ENCODE results near the gene SF3A2.
A peak's percentile ranks its signal among the peaks of the same experiment; 100 is the strongest.

The SF3A2 gene

DNA sequence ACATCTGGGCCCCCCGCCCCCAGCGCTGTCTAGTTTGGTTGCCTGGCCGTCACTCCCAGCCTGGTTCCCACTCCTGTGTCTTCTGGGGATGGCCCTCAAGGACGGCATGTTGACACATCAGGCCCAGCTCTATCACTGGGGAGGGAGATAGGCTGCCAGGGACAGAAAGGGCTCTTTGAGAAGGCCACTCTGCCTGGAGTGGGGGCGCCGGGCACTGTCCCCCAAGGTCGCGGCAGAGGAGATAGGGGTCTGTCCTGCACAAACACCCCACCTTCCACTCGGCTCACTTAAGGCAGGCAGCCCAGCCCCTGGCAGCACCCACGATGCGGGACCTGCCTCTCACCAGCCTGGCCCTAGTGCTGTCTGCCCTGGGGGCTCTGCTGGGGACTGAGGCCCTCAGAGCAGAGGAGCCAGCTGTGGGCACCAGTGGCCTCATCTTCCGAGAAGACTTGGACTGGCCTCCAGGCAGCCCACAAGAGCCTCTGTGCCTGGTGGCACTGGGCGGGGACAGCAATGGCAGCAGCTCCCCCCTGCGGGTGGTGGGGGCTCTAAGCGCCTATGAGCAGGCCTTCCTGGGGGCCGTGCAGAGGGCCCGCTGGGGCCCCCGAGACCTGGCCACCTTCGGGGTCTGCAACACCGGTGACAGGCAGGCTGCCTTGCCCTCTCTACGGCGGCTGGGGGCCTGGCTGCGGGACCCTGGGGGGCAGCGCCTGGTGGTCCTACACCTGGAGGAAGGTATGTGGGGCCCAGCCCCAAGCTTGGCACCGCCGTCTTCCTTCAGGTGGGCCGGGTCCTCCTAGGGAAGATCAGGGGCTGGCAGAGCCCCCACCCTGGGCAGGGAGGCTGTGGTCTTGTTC is 12.6 kb downstream of the SF3A2 start, which contains the start of gene AMH:
Gene AMH (plus strand): TSS at position 314 of the 857 bp plus-strand sequence. CDS start 10 bp downstream, at position 324.
- H3K4me3 Mint-ChIP-seq: no peak within 1 kb of the TSS

GRCh38 chr19:2249880-2250765 is 13.5 kb downstream of the SF3A2 start:
- H3K27me3 Mint-ChIP-seq: no peaks in the 10 kb centered on the region
- H3K36me3 Mint-ChIP-seq: no peaks in the 10 kb centered on the region
- H3K27ac Mint-ChIP-seq: no peak overlapping the region
- no peaks in the 10 kb centered on the region for H3K9me3 Mint-ChIP-seq (ENCODE audit: low read depth)
- H3K4me1 Mint-ChIP-seq (ENCODE audit: low read depth): peaks cover 4% of the 10 kb centered on the region
- no peak overlapping the region for H3K4me3 Mint-ChIP-seq

More for the DNA sequence above, 12.6 kb downstream of the SF3A2 start, which contains the start of gene AMH:
- peaks cover 4% of the 10 kb centered on the region for H3K4me1 Mint-ChIP-seq (ENCODE audit: low read depth)
- no peaks in the 10 kb centered on the region for H3K27me3 Mint-ChIP-seq
- no peaks in the 10 kb centered on the region for H3K9me3 Mint-ChIP-seq (ENCODE audit: low read depth)
- no peaks in the 10 kb centered on the region for H3K36me3 Mint-ChIP-seq
- no peak within 1 kb of the TSS for H3K27ac Mint-ChIP-seq

DNA sequence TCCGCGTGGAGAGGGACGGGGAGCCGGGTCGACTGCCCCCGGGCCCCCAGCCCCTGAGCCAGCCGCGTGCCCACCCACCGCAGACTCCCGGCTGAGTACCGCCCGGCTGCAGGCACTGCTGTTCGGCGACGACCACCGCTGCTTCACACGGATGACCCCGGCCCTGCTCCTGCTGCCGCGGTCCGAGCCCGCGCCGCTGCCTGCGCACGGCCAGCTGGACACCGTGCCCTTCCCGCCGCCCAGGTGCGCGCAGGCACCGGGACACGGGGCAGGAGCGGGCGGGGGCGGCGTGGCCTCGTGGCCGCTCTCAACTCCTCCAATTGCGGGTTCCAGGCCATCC is 14.1 kb downstream of the SF3A2 start:
- Mint-ChIP-seq H3K36me3 (no peaks in the 10 kb centered on the region), H3K4me1 (ENCODE audit: low read depth) (peaks cover 4% of the 10 kb centered on the region), H3K9me3 (ENCODE audit: low read depth) (no peaks in the 10 kb centered on the region), H3K27me3 (no peaks in the 10 kb centered on the region), H3K4me3 (no peak overlapping the region), H3K27ac (no peak overlapping the region)

DNA sequence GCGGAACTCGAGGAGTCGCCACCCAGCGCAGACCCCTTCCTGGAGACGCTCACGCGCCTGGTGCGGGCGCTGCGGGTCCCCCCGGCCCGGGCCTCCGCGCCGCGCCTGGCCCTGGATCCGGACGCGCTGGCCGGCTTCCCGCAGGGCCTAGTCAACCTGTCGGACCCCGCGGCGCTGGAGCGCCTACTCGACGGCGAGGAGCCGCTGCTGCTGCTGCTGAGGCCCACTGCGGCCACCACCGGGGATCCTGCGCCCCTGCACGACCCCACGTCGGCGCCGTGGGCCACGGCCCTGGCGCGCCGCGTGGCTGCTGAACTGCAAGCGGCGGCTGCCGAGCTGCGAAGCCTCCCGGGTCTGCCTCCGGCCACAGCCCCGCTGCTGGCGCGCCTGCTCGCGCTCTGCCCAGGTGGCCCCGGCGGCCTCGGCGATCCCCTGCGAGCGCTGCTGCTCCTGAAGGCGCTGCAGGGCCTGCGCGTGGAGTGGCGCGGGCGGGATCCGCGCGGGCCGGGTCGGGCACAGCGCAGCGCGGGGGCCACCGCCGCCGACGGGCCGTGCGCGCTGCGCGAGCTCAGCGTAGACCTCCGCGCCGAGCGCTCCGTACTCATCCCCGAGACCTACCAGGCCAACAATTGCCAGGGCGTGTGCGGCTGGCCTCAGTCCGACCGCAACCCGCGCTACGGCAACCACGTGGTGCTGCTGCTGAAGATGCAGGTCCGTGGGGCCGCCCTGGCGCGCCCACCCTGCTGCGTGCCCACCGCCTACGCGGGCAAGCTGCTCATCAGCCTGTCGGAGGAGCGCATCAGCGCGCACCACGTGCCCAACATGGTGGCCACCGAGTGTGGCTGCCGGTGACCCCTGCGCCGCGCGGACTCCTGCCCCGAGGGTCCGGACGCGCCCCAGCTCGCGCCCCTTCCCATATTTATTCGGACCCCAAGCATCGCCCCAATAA is 14.8 kb downstream of the SF3A2 start:
- peak overlapping the region; percentile 30 for H3K4me3 Mint-ChIP-seq
- no peaks in the 10 kb centered on the region for H3K9me3 Mint-ChIP-seq (ENCODE audit: low read depth)
- peaks cover 4% of the 10 kb centered on the region for H3K4me1 Mint-ChIP-seq (ENCODE audit: low read depth)
- H3K27ac Mint-ChIP-seq: no peak overlapping the region
- H3K27me3 Mint-ChIP-seq: no peaks in the 10 kb centered on the region
- no peaks in the 10 kb centered on the region for H3K36me3 Mint-ChIP-seq

DNA sequence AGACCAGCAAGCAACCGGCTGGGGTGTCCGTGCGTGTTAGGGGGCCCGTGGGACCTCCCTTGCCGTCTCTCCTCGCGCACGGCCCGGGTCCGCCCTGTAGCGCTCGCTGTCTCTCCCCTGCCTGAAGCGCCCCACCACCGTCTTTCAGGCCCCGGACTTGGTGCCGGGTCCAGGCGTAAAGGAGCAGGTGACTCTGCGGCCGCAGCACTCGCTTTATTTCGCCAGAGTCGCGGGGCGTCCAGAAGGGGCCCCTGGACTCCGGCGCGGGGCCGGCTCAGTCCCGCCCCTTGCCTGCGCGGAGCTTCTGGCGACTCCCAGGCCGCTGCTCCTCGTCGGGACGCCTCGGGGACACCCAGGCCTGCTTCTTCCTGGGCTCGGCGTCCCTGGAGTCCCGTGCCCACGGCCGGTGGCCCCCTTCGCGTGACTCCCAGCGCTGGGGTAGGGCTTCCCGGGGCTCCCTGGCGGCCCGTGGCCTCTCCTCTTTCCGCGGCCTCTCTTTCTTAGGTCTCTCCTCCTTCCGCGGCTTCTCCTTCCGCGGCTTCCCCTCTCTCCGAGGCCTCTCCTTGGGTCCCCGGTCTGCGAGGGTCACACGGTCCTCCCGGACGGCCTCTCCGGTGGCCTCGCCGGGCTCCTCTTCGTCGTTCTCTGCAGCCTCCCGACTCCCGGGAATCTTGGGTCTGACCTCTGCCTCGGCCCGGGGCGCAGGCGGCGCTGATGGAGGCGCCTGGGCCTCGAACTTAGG is 15.6 kb downstream of the SF3A2 start:
- Mint-ChIP-seq H3K4me1 (ENCODE audit: low read depth) (peaks cover 7% of the 10 kb centered on the region), H3K36me3 (no peaks in the 10 kb centered on the region), H3K9me3 (ENCODE audit: low read depth) (no peaks in the 10 kb centered on the region), H3K27me3 (no peaks in the 10 kb centered on the region), H3K27ac (no peak overlapping the region), H3K4me3 (peak overlapping the region; percentile 70)

DNA sequence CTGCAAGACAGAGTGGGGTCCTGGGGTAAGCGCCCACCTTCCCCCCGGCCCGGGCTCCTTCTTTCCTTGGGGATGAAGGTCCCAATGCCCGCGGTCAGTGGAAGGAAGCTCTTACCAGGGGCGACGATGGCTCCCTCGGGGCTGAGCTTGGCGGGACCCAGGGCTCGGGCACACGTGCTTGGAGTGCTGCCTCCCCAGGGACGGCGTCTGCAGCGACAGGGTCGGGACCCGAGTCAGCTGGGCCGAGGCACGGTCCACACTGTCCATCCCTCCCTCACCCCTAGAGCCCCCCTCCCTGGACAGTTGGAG is 16.1 kb downstream of the SF3A2 start:
- H3K27ac Mint-ChIP-seq: no peak overlapping the region
- H3K27me3 Mint-ChIP-seq: no peaks in the 10 kb centered on the region
- peak overlapping the region; percentile 70 for H3K4me3 Mint-ChIP-seq
- peaks cover 7% of the 10 kb centered on the region for H3K4me1 Mint-ChIP-seq (ENCODE audit: low read depth)
- no peaks in the 10 kb centered on the region for H3K9me3 Mint-ChIP-seq (ENCODE audit: low read depth)
- H3K36me3 Mint-ChIP-seq: no peaks in the 10 kb centered on the region

DNA sequence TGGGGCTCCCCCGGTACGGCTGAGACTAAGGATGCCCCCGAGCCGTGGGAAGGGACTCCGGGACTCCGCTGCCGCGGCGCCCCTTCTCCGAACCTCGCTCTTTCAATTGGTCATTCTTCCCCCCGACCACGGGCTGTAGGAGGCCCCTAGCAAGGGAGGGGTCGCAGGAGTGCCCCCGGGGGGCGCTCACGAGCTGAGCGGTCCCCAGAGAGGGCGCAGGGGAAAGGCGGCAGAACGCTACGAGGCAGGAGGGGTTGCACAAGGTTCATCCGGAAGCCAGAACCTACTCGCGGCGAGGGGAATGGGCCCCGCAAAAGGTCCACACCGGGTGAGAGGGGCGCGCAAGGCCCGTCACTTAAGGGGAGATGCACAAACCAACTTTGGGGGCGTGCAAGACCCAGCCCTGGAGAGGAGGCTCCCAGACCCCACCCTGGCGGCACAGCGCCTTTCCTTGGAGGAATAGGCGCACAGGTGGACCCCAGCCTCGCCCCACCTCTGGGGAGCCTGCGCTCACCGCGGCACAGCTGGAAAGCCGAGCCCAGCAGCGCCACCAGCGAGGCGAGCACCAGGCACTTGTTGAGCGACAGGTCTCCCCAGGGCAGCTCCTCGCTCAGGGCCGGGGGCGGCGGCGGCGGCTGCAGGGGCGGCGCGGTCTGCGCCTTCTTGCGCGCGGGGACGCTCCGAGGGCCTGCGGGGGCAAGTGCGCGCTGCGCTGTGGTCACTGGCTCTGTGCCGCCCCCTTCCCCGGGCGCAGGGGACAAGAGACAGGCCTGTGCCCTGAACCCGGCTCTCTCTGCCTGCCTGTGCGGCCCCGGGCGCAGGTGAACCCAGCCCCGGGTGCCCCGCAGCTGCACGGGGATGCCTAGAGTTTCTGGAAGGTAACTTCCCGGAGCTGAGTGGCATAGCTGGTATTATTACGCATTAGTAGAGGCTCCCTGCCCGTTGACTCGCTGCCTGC is 16.8 kb downstream of the SF3A2 start:
- no peaks in the 10 kb centered on the region for H3K36me3 Mint-ChIP-seq

GRCh38 chr19:2254064-2254872 is 17.6 kb downstream of the SF3A2 start:
- Mint-ChIP-seq H3K36me3 (no peaks in the 10 kb centered on the region), H3K27me3 (no peaks in the 10 kb centered on the region), H3K4me3 (peak overlapping the region; percentile 42), H3K27ac (no peak overlapping the region), H3K9me3 (ENCODE audit: low read depth) (no peaks in the 10 kb centered on the region), H3K4me1 (ENCODE audit: low read depth) (peaks cover 19% of the 10 kb centered on the region)

More for the DNA sequence above, 16.8 kb downstream of the SF3A2 start:
- H3K4me3 Mint-ChIP-seq: peak overlapping the region; percentile 70
- no peaks in the 10 kb centered on the region for H3K27me3 Mint-ChIP-seq
- no peak overlapping the region for H3K27ac Mint-ChIP-seq
- H3K9me3 Mint-ChIP-seq (ENCODE audit: low read depth): no peaks in the 10 kb centered on the region
- peaks cover 14% of the 10 kb centered on the region for H3K4me1 Mint-ChIP-seq (ENCODE audit: low read depth)

GRCh38 chr19:2255112-2255845 is 18.7 kb downstream of the SF3A2 start:
- Mint-ChIP-seq H3K27ac (no peak overlapping the region), H3K36me3 (no peaks in the 10 kb centered on the region), H3K27me3 (no peaks in the 10 kb centered on the region), H3K4me1 (ENCODE audit: low read depth) (peaks cover 21% of the 10 kb centered on the region), H3K9me3 (ENCODE audit: low read depth) (no peaks in the 10 kb centered on the region), H3K4me3 (no peak overlapping the region)

DNA sequence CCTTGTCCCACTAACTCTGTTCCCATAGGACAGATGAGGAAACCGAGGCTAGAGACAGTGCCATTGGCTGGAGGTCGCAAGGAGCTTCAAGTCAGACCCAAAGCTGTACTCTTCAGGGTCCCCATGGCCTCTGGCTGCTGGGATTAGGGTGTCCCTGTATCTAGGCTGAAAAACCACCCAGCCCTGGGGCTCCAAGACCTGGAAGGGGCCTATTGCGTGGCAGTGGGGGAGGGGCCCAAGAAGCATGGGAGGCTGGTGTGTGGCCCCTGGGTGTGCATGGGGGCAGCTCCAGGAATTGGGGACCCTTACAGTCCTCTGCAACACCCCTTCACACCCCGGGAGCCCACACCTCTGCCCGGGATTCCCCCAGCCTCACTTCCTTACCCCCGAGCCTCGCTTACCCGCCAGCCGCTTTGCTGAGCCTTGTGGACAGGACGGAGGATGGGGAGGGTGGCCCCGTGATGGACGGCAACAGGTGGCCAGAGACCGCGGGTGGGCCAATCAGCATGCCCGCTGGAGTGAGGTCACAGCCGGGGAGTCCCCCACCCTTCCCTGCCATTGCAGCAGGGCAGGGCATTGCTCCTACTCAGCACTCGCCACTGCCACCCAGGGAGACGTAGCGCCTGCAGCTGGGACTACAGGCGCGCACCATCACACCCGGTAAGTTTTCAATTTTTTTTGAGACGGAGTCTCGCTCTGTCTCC is 19.5 kb downstream of the SF3A2 start, which contains the start of gene JSRP1:
Gene JSRP1 (minus strand): TSS at position 436 of the 704 bp plus-strand sequence. CDS start 1,103 bp downstream, outside the sequence.
- Mint-ChIP-seq H3K9me3 (ENCODE audit: low read depth) (no peaks in the 10 kb centered on the region), H3K4me3 (no peak within 1 kb of the TSS), H3K4me1 (ENCODE audit: low read depth) (peaks cover 23% of the 10 kb centered on the region), H3K36me3 (no peaks in the 10 kb centered on the region), H3K27ac (peak within 1 kb of the TSS; percentile 34), H3K27me3 (no peaks in the 10 kb centered on the region)

- Mint-ChIP-seq H3K9me3 (ENCODE audit: low read depth) (no peaks in the 10 kb centered on the region), H3K36me3 (no peaks in the 10 kb centered on the region), H3K27ac (peak overlapping the region; percentile 58), H3K4me1 (ENCODE audit: low read depth) (peaks cover 21% of the 10 kb centered on the region), H3K4me3 (peak overlapping the region; percentile 42), H3K27me3 (no peaks in the 10 kb centered on the region)
Observed at GRCh38 chr19:2259336-2259735, 22.7 kb downstream of the SF3A2 start.

Data from activated naive CD8-positive, alpha-beta T cell (primary cell).